ENCODE measurements around the gene ALDH3B1. TPM values are rescaled to one million over a fixed set of nuclear protein-coding genes. Genes with fewer than 3 reads are reported as not detected.

The ALDH3B1 gene
- total and polyA plus RNA-seq, 2 experiments from 2014 or later = 0.45 to 0.55 TPM

DNA sequence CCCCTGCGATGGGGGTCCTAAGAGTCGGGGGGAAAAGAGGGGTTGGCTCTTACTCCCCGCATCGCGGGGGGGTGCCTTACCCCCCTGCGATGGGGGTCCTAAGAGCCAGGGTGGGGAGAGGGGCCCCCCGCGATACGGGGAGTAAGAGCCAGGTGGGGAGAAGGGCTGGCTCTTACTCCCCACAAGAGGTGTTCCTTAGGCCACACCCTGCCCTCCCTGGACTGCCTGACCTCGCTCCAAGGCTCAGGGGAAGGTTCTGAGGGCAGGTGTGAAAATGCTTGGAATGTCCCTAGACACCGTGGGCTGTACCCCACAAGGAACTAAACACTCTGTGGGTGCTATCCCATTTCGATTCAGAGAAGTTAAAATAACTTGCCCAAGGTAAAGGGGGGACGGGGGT lies 14.1 kb upstream of the ALDH3B1 start:
- no peaks in the 10 kb centered on the region for H3K4me1 ChIP-seq (ENCODE audit: low read depth)
- no peak overlapping the region for H3K27ac ChIP-seq
- TF ChIP-seq CTCF (IDR thresholded peaks at IDR 0.05; ENCODE audit: low read depth, low read length) = no peak
- no peaks in the 10 kb centered on the region for H3K36me3 ChIP-seq
- H3K4me3 ChIP-seq = no peak overlapping the region
- H3K27me3 ChIP-seq = peaks cover 9% of the 10 kb centered on the region
- no peak for DNase-seq (ENCODE audit: low read depth in 1 of 2, low spot score in 1 of 2)
- H3K9me3 ChIP-seq (ENCODE audit: low read depth) = no peaks in the 10 kb centered on the region

- peak; percentile 54 to 75 for DNase-seq (ENCODE audit: low read depth in 1 of 2, low spot score in 1 of 2)
- H3K36me3 ChIP-seq = no peaks in the 10 kb centered on the region
- peaks cover 1% of the 10 kb centered on the region for H3K27me3 ChIP-seq
- H3K4me1 ChIP-seq (ENCODE audit: low read depth) = no peaks in the 10 kb centered on the region
- peak overlapping the region; percentile 11 for H3K4me3 ChIP-seq
- H3K9me3 ChIP-seq (ENCODE audit: low read depth) = no peaks in the 10 kb centered on the region
- TF ChIP-seq CTCF (IDR thresholded peaks at IDR 0.05; ENCODE audit: low read depth, low read length) = no peak
- no peak overlapping the region for H3K27ac ChIP-seq
Measured at GRCh38 chr11:67996622-67997474, 13.3 kb upstream of the ALDH3B1 start.

DNA sequence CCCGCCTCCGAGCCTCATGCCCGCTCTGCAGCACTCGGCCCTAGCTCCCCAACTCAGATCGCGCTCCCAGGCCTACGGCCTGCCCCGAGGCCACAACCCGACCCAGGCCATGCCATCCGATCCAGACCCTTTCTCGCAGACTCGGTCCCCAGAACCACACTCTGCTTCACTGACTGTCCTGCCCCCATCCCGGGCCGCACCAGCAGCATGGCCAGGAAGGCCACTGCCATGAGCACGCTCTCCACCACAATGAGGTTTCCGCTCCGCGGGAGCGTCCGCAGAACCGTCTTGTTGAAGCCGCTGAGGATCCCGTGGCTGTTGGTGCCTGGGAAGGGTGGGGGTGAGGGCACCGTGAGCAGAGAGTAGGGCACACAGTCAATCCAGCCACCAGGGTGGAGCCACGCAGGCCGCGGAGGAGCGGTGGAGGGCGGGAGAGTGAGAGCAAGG lies 12.6 kb upstream of the ALDH3B1 start:
- Histone ChIP-seq H3K9me3 (ENCODE audit: low read depth) (no peaks in the 10 kb centered on the region), H3K4me1 (ENCODE audit: low read depth) (no peaks in the 10 kb centered on the region), H3K27ac (no peak overlapping the region), H3K36me3 (no peaks in the 10 kb centered on the region), H3K27me3 (peaks cover 3% of the 10 kb centered on the region), H3K4me3 (no peak overlapping the region)
- no peak for TF ChIP-seq CTCF (IDR thresholded peaks at IDR 0.05; ENCODE audit: low read depth, low read length)
- no peak for DNase-seq (ENCODE audit: low read depth in 1 of 2, low spot score in 1 of 2)

DNA sequence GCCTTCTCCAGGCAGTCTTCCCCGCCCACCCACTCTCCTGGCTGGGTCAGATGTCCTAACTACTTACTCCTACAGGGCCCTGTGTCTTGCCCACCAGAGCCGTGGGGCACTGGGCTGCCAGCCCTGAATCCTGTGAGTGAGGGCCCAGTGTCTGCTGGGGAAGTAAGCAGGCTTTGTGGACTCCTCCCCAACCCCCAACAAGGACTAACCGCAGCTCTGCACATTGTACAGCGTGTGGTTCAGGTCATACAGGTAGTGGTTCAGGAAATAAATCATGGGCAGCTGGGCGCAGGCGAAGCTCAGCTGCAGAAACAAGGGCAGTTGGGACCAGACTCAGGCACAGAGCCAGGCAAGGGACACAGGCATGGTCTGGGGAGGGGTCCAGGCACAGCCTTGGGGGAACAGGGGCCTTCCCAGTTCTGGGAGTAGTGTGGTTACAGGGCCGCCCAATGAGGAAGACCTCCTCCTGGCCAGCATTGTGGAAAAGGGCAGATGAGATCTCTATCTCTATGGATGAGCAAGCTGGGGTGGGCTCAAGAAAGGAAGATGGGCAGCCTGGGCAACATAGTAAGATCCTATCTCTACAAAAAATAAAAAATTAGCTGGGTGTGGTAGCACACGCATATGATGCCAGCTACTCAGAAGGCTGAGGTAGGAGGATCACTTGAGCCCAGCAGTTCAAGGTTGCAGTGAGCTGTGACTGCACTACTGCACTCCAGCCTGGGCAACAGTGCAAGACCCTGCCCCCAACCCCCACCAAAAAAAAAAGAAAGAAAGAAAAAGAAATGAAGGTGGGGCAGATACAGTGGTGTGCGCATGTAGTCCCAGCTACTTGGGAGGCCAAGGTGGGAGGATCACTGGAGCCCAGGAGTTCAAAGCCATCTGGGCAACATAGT lies 11.7 kb upstream of the ALDH3B1 start:
- no peak for DNase-seq (ENCODE audit: low read depth in 1 of 2, low spot score in 1 of 2)
- H3K27ac ChIP-seq = no peak overlapping the region
- H3K4me1 ChIP-seq (ENCODE audit: low read depth) = no peaks in the 10 kb centered on the region
- no peak for TF ChIP-seq CTCF (IDR thresholded peaks at IDR 0.05; ENCODE audit: low read depth, low read length)
- peaks cover 12% of the 10 kb centered on the region for H3K27me3 ChIP-seq
- H3K36me3 ChIP-seq = no peaks in the 10 kb centered on the region
- no peaks in the 10 kb centered on the region for H3K9me3 ChIP-seq (ENCODE audit: low read depth)
- no peak overlapping the region for H3K4me3 ChIP-seq

GRCh38 chr11:67999201-67999629 lies 10.9 kb upstream of the ALDH3B1 start:
- TF ChIP-seq CTCF (IDR thresholded peaks at IDR 0.05; ENCODE audit: low read depth, low read length) = no peak
- no peak overlapping the region for H3K4me3 ChIP-seq
- H3K36me3 ChIP-seq = no peaks in the 10 kb centered on the region
- no peaks in the 10 kb centered on the region for H3K4me1 ChIP-seq (ENCODE audit: low read depth)
- DNase-seq (ENCODE audit: low read depth in 1 of 2, low spot score in 1 of 2) = no peak
- no peak overlapping the region for H3K27ac ChIP-seq
- H3K27me3 ChIP-seq = peaks cover 14% of the 10 kb centered on the region
- no peaks in the 10 kb centered on the region for H3K9me3 ChIP-seq (ENCODE audit: low read depth)
